ENCODE results near the gene S100A3.
"Not testable (repeated sequence)": the region's sequence is repeated elsewhere in the genome, so short reads cannot be mapped to it uniquely, and the experiment has no call there.

S100A3 gene

GRCh38 chr1:153592748-153593147 is 43.7 kb upstream of the S100A3 start:
- H3K23ac ChIP-seq (ENCODE audit: low read depth, low read length, poor library complexity), result no peak overlapping the region
- H3K18ac ChIP-seq (ENCODE audit: low read length), result no peak overlapping the region
- WGBS, 2 donors (ENCODE audit: extremely low coverage in 2 of 2, insufficient read length in 2 of 2, insufficient replicate concordance in 1 of 2), result no CpG with 5 or more reads among the region's 4 CpGs

GRCh38 chr1:153588482-153588881 is 39.4 kb upstream of the S100A3 start:
- Histone ChIP-seq H3K4me1 (ENCODE audit: control insufficient read depth in 2 of 2, insufficient read depth in 1 of 2, low read depth in 1 of 2, low read length in 2 of 2) (peaks cover 3 to 13% of the 10 kb centered on the region in 2 donors), H3K4me3 (ENCODE audit: low read length in 2 of 2) (no peak overlapping the region), H2BK5ac (ENCODE audit: low read length) (no peak overlapping the region), H2AFZ (ENCODE audit: low read length) (no peak overlapping the region), H3K27ac (replicated peaks; ENCODE audit: low read length) (no peak overlapping the region), H3K4ac (ENCODE audit: low read length) (no peak overlapping the region), H3K79me1 (ENCODE audit: low read depth, low read length) (no peaks in the 10 kb centered on the region), H4K91ac (ENCODE audit: low read depth, low read length, poor library complexity) (no peak overlapping the region), H3K4me2 (ENCODE audit: insufficient read depth, low read length, poor library complexity, severe bottlenecking) (no peak overlapping the region), H3K36me3 (replicated peaks in 1 of 2; ENCODE audit: control insufficient read depth in 2 of 2, insufficient read depth in 2 of 2, low read length in 2 of 2) (no peaks in the 10 kb centered on the region), H3K9ac (ENCODE audit: low read depth, low read length, poor library complexity) (no peak overlapping the region), H4K8ac (ENCODE audit: low read depth, low read length) (no peak overlapping the region), H3K18ac (ENCODE audit: low read length) (no peak overlapping the region), H3K23ac (ENCODE audit: low read depth, low read length, poor library complexity) (no peak overlapping the region), H3K14ac (ENCODE audit: low read length) (no peak overlapping the region), H3K9me3 (replicated peaks in 1 of 2; ENCODE audit: control insufficient read depth in 2 of 2, insufficient read depth in 1 of 2, low read depth in 1 of 2, low read length in 2 of 2) (no peaks in the 10 kb centered on the region), H2BK15ac (ENCODE audit: low read length) (no peak overlapping the region), H3K27me3 (ENCODE audit: control insufficient read depth in 3 of 3, insufficient read depth in 3 of 3, low read depth in 1 of 3, low read length in 3 of 3) (no peaks in the 10 kb centered on the region), H2BK12ac (ENCODE audit: low read length) (no peak overlapping the region), H2AK5ac (ENCODE audit: low read depth, low read length) (no peak overlapping the region), H2BK120ac (ENCODE audit: low read depth, low read length) (no peak overlapping the region)
- no CpG with 5 or more reads among the region's 2 CpGs for WGBS, 2 donors (ENCODE audit: extremely low coverage in 2 of 2, insufficient read length in 2 of 2, insufficient replicate concordance in 1 of 2)
- no peak for DNase-seq (ENCODE audit: low spot score)

More at GRCh38 chr1:153592748-153593147, 43.7 kb upstream of the S100A3 start:
- Histone ChIP-seq H2AFZ (ENCODE audit: low read length) (peak overlapping the region; percentile 37), H3K4ac (ENCODE audit: low read length) (no peak overlapping the region), H3K36me3 (replicated peaks in 1 of 2; ENCODE audit: control insufficient read depth in 2 of 2, insufficient read depth in 2 of 2, low read length in 2 of 2) (no peaks in the 10 kb centered on the region), H2AK5ac (ENCODE audit: low read depth, low read length) (no peak overlapping the region), H3K27me3 (ENCODE audit: control insufficient read depth in 3 of 3, insufficient read depth in 3 of 3, low read depth in 1 of 3, low read length in 3 of 3) (no peaks in the 10 kb centered on the region), H3K4me1 (ENCODE audit: control insufficient read depth in 2 of 2, insufficient read depth in 1 of 2, low read depth in 1 of 2, low read length in 2 of 2) (peaks cover 0 to 8% of the 10 kb centered on the region in 2 donors), H3K9ac (ENCODE audit: low read depth, low read length, poor library complexity) (no peak overlapping the region), H2BK12ac (ENCODE audit: low read length) (no peak overlapping the region), H4K8ac (ENCODE audit: low read depth, low read length) (no peak overlapping the region), H2BK120ac (ENCODE audit: low read depth, low read length) (no peak overlapping the region), H3K14ac (ENCODE audit: low read length) (no peak overlapping the region), H3K79me1 (ENCODE audit: low read depth, low read length) (no peaks in the 10 kb centered on the region), H2BK5ac (ENCODE audit: low read length) (no peak overlapping the region), H3K4me2 (ENCODE audit: insufficient read depth, low read length, poor library complexity, severe bottlenecking) (no peak overlapping the region), H3K9me3 (replicated peaks in 1 of 2; ENCODE audit: control insufficient read depth in 2 of 2, insufficient read depth in 1 of 2, low read depth in 1 of 2, low read length in 2 of 2) (no peaks in the 10 kb centered on the region), H2BK15ac (ENCODE audit: low read length) (no peak overlapping the region), H3K4me3 (ENCODE audit: low read length in 2 of 2) (no peak overlapping the region), H3K27ac (replicated peaks; ENCODE audit: low read length) (no peak overlapping the region), H4K91ac (ENCODE audit: low read depth, low read length, poor library complexity) (no peak overlapping the region)
- no peak for DNase-seq (ENCODE audit: low spot score)

GRCh38 chr1:153588033-153588432 is 39.0 kb upstream of the S100A3 start:
- not testable (repeated sequence) for H3K9ac ChIP-seq (ENCODE audit: low read depth, low read length, poor library complexity); H2BK5ac ChIP-seq (ENCODE audit: low read length); H3K4me2 ChIP-seq (ENCODE audit: insufficient read depth, low read length, poor library complexity, severe bottlenecking); H3K36me3 ChIP-seq (replicated peaks in 1 of 2; ENCODE audit: control insufficient read depth in 2 of 2, insufficient read depth in 2 of 2, low read length in 2 of 2); H2AFZ ChIP-seq (ENCODE audit: low read length); H4K91ac ChIP-seq (ENCODE audit: low read depth, low read length, poor library complexity); H3K18ac ChIP-seq (ENCODE audit: low read length); DNase-seq (ENCODE audit: low spot score); H3K4ac ChIP-seq (ENCODE audit: low read length); H3K27me3 ChIP-seq (ENCODE audit: control insufficient read depth in 3 of 3, insufficient read depth in 3 of 3, low read depth in 1 of 3, low read length in 3 of 3); H3K23ac ChIP-seq (ENCODE audit: low read depth, low read length, poor library complexity); H3K27ac ChIP-seq (replicated peaks; ENCODE audit: low read length); H3K9me3 ChIP-seq (replicated peaks in 1 of 2; ENCODE audit: control insufficient read depth in 2 of 2, insufficient read depth in 1 of 2, low read depth in 1 of 2, low read length in 2 of 2); H2BK12ac ChIP-seq (ENCODE audit: low read length); H2BK15ac ChIP-seq (ENCODE audit: low read length); H3K14ac ChIP-seq (ENCODE audit: low read length); H2AK5ac ChIP-seq (ENCODE audit: low read depth, low read length); H3K79me1 ChIP-seq (ENCODE audit: low read depth, low read length); H4K8ac ChIP-seq (ENCODE audit: low read depth, low read length); H3K4me3 ChIP-seq (ENCODE audit: low read length in 2 of 2); H2BK120ac ChIP-seq (ENCODE audit: low read depth, low read length)
- H3K4me1 ChIP-seq (ENCODE audit: control insufficient read depth in 2 of 2, insufficient read depth in 1 of 2, low read depth in 1 of 2, low read length in 2 of 2), result peaks cover 3 to 12% of the 10 kb centered on the region in 2 donors
- WGBS, 2 donors (ENCODE audit: extremely low coverage in 2 of 2, insufficient read length in 2 of 2, insufficient replicate concordance in 1 of 2), result no CpG with 5 or more reads among the region's 10 CpGs

DNA sequence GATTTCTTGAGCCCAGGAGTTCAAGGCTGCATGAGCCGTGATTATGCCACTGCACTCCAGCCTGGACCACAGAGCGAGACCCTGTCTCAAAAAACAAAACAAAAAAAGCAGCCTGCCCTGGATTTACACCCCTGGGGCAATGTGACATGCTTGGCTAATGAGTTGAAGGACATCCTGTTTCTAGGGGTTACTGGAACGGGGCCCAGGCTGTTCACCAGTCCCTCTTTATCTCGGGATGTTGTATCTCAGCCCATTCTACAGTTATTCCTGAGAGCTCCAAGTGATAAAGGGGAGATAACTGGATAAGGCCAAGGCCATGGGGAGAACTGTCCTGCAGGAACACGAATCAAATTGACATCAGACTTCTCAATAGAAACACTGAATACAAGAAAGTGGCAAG is 38.3 kb upstream of the S100A3 start:
- Histone ChIP-seq H3K4me3 (ENCODE audit: low read length in 2 of 2) (no peak overlapping the region), H3K23ac (ENCODE audit: low read depth, low read length, poor library complexity) (no peak overlapping the region), H2BK12ac (ENCODE audit: low read length) (no peak overlapping the region), H2BK5ac (ENCODE audit: low read length) (no peak overlapping the region), H3K4me2 (ENCODE audit: insufficient read depth, low read length, poor library complexity, severe bottlenecking) (no peak overlapping the region), H3K9me3 (replicated peaks in 1 of 2; ENCODE audit: control insufficient read depth in 2 of 2, insufficient read depth in 1 of 2, low read depth in 1 of 2, low read length in 2 of 2) (no peaks in the 10 kb centered on the region), H2AK5ac (ENCODE audit: low read depth, low read length) (no peak overlapping the region), H4K91ac (ENCODE audit: low read depth, low read length, poor library complexity) (no peak overlapping the region), H3K27me3 (ENCODE audit: control insufficient read depth in 3 of 3, insufficient read depth in 3 of 3, low read depth in 1 of 3, low read length in 3 of 3) (no peaks in the 10 kb centered on the region), H2BK120ac (ENCODE audit: low read depth, low read length) (no peak overlapping the region), H3K14ac (ENCODE audit: low read length) (no peak overlapping the region), H3K4ac (ENCODE audit: low read length) (no peak overlapping the region), H3K18ac (ENCODE audit: low read length) (peak overlapping the region; percentile 48), H2AFZ (ENCODE audit: low read length) (no peak overlapping the region), H3K36me3 (replicated peaks in 1 of 2; ENCODE audit: control insufficient read depth in 2 of 2, insufficient read depth in 2 of 2, low read length in 2 of 2) (no peaks in the 10 kb centered on the region), H3K27ac (replicated peaks; ENCODE audit: low read length) (no peak overlapping the region), H3K79me1 (ENCODE audit: low read depth, low read length) (no peaks in the 10 kb centered on the region), H3K9ac (ENCODE audit: low read depth, low read length, poor library complexity) (no peak overlapping the region), H3K4me1 (ENCODE audit: control insufficient read depth in 2 of 2, insufficient read depth in 1 of 2, low read depth in 1 of 2, low read length in 2 of 2) (peaks cover 3 to 5% of the 10 kb centered on the region in 2 donors), H4K8ac (ENCODE audit: low read depth, low read length) (no peak overlapping the region), H2BK15ac (ENCODE audit: low read length) (no peak overlapping the region)
- no peak for DNase-seq (ENCODE audit: low spot score)
- WGBS, 2 donors (ENCODE audit: extremely low coverage in 2 of 2, insufficient read length in 2 of 2, insufficient replicate concordance in 1 of 2), result no CpG with 5 or more reads among the region's 5 CpGs

All from neuronal stem cell (in vitro differentiated cells).